ENCODE measurements around the gene SMAD2.

DNA sequence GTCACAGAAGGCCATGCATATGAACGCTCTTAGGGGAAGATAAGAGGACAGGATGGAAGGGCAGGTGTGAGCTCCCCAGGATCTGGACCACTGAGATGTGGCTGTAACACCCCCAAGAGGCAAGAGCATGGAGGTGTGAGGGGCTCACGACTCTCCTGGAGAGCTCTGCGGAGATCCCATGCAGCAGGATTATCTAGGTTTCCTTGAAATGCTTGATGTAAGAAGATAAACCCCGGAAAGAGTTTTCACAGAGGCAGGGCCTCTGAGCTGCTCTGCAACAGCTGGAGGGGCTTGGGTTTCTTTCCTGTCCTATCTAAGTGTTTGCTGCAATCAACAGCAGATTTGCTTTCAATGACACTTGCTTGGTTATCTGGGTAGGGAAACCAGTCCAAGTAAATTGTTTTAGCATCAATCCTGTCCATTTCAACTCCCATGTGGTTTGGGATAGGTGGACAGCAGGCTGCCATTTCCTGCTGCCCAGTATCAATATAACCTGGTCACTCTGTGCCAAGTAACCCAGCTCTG is 138.9 kb downstream of the SMAD2 start:
- no peak for TF ChIP-seq POLR2A (IDR thresholded peaks at IDR 0.05)
- TF ChIP-seq, protein P1, sequence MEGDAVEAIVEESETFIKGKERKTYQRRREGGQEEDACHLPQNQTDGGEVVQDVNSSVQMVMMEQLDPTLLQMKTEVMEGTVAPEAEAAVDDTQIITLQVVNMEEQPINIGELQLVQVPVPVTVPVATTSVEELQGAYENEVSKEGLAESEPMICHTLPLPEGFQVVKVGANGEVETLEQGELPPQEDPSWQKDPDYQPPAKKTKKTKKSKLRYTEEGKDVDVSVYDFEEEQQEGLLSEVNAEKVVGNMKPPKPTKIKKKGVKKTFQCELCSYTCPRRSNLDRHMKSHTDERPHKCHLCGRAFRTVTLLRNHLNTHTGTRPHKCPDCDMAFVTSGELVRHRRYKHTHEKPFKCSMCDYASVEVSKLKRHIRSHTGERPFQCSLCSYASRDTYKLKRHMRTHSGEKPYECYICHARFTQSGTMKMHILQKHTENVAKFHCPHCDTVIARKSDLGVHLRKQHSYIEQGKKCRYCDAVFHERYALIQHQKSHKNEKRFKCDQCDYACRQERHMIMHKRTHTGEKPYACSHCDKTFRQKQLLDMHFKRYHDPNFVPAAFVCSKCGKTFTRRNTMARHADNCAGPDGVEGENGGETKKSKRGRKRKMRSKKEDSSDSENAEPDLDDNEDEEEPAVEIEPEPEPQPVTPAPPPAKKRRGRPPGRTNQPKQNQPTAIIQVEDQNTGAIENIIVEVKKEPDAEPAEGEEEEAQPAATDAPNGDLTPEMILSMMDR (IDR thresholded peaks at IDR 0.05), result no peak
